H7 (cell line): Measurements from ENCODE around the gene EFNA3. TPM values are rescaled to one million over a fixed set of nuclear protein-coding genes. Genes with fewer than 3 reads are reported as not detected.

Experiments used
- DNase-seq: peaks from one replicate; pipeline ENCODE4 v3.0.0; 2012
- H3K27me3 ChIP-seq: 2 replicates; pipeline ENCODE4 v1.6.0; 2011; ENCODE audit warnings: mild to moderate bottlenecking, low read length; ENCODE audit not compliant: control insufficient read depth, insufficient read depth
- H3K36me3 ChIP-seq: replicated peaks from 2 replicates; pipeline ENCODE4 v1.5.1; 2011; ENCODE audit warnings: low read length; ENCODE audit not compliant: control insufficient read depth, insufficient read depth
- H3K4me3 ChIP-seq: 2 replicates; pipeline ENCODE4 v1.5.1; 2011; ENCODE audit warnings: low read depth, mild to moderate bottlenecking, control low read depth, low read length, moderate library complexity; ENCODE audit not compliant: insufficient read depth
- total RNA-seq: library from RNA; depleted of rRNA; stranded (reverse); fragments of >200 nt; shearing (Covaris generic); gene quantifications from 2 replicates; pipeline ENCODE4 v1.2.3, GENCODE V29; 2014

EFNA3 gene
- total RNA-seq, 1 experiment from 2014 or later, result 17.5 TPM

GRCh38 chr1:155082301-155083051 lies 3.8 kb downstream of the EFNA3 start:
- H3K36me3 ChIP-seq, result no peaks in the 10 kb centered on the region
- DNase-seq, result peak; percentile 78
- H3K4me3 ChIP-seq, result no peak overlapping the region
- H3K27me3 ChIP-seq, result peaks cover 68% of the 10 kb centered on the region

DNA sequence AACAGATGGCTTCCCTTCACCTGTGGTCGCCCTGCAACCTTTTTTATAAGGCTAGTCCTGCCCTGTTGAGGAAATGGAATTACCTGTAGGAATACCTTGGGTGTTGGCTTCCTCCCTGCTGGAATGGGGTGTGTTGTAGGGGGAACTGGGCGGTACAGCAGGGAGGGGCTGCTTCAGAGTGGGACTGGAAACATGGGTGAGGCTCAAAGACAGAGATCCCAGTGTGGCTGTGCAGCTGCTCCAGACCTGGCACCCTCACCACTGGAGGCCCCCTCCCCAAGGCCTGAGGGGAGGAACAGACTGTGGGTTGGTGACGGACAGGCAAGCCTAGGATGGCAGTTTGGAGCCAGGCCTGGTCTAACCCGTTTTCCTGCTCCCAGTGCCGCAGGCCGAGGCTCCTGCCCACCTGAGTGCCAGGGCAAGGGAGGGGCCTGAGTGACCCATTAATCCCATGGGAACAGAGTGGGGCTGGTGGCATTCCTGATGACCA lies 4.5 kb downstream of the EFNA3 start:
- no peak overlapping the region for H3K4me3 ChIP-seq
- no peaks in the 10 kb centered on the region for H3K36me3 ChIP-seq
- H3K27me3 ChIP-seq, result peaks cover 61% of the 10 kb centered on the region
- peak; percentile 32 for DNase-seq

GRCh38 chr1:155083865-155084721 lies 5.5 kb downstream of the EFNA3 start:
- H3K4me3 ChIP-seq, result peak overlapping the region; percentile 10; the same call in 1 of the 2 replicates
- H3K36me3 ChIP-seq, result no peaks in the 10 kb centered on the region
- H3K27me3 ChIP-seq, result peaks cover 53% of the 10 kb centered on the region
- DNase-seq, result peak; percentile 41

DNA sequence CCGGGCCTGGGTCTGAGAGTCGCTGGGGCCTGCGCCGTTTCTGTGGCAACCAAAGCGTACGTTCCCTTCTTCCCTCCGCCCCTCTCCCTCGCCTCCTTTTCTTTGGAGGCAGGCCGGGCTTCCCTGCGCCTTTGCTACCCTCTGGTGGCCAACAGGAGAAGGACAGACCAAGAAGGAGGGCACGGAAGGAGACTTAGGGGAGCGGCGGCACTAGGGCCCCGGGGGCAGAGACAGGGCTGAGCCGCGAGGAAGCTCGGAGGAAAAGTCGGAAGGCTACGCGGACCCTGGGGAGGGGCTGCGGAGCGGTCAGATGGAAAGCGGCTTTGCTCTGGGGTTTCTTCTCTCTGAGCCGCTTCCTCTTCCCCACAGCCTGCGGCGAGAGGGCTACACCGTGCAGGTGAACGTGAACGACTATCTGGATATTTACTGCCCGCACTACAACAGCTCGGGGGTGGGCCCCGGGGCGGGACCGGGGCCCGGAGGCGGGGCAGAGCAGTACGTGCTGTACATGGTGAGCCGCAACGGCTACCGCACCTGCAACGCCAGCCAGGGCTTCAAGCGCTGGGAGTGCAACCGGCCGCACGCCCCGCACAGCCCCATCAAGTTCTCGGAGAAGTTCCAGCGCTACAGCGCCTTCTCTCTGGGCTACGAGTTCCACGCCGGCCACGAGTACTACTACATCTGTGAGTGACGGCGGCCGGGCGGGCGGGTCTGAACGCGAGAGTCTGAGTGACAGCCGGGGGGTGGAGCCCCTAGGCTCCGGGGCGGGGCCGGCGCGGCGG lies 6.3 kb downstream of the EFNA3 start:
- no peaks in the 10 kb centered on the region for H3K36me3 ChIP-seq
- DNase-seq, result peak; percentile 98
- peaks cover 45% of the 10 kb centered on the region for H3K27me3 ChIP-seq
- H3K4me3 ChIP-seq, result peak overlapping the region; percentile 82

DNA sequence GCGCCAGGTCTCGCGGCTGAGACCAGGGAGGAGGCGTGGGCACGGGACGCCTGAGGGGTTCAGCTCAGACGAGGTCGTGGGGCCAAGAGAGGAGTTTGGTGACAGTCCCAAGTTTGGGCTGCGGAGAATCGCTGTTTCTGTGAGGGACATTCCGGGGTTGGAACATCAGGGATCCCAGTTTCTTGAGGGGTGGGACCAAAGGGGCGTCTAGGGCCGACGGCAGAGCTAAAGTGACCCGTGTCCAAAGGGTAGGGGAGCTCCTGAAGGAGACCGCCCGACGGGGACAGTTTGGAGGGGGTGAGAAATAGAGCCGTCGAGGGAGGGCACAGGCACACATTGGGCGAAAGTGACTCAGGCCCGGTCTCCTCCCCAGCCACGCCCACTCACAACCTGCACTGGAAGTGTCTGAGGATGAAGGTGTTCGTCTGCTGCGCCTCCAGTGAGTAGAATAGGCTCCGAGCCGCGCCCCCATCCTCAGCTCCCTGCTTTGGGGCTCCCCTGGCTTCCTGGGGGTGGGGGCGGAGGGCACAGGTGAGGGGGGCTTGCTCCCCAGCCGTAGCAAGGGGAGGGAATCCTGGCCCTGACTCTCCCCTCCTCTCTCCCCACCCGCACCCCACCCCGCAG lies 7.0 kb downstream of the EFNA3 start:
- peak; percentile 74 for DNase-seq
- Histone ChIP-seq H3K36me3 (no peaks in the 10 kb centered on the region), H3K4me3 (peak overlapping the region; percentile 82), H3K27me3 (peaks cover 38% of the 10 kb centered on the region)

DNA sequence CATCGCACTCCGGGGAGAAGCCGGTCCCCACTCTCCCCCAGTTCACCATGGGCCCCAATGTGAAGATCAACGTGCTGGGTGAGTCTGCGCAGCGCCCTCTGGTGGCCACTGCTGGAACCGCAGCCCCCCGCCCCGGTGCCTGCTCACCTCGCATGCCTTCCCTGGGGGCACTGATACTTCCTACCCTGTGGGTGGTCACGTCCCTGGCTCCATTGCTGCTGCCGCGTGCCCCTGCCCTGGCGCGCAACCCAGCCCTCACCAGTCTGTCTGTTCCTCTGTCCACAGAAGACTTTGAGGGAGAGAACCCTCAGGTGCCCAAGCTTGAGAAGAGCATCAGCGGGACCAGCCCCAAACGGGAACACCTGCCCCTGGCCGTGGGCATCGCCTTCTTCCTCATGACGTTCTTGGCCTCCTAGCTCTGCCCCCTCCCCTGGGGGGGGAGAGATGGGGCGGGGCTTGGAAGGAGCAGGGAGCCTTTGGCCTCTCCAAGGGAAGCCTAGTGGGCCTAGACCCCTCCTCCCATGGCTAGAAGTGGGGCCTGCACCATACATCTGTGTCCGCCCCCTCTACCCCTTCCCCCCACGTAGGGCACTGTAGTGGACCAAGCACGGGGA lies 7.6 kb downstream of the EFNA3 start:
- DNase-seq, result peak; percentile 95
- Histone ChIP-seq H3K27me3 (peaks cover 35% of the 10 kb centered on the region), H3K36me3 (no peaks in the 10 kb centered on the region), H3K4me3 (peak overlapping the region; percentile 82)

DNA sequence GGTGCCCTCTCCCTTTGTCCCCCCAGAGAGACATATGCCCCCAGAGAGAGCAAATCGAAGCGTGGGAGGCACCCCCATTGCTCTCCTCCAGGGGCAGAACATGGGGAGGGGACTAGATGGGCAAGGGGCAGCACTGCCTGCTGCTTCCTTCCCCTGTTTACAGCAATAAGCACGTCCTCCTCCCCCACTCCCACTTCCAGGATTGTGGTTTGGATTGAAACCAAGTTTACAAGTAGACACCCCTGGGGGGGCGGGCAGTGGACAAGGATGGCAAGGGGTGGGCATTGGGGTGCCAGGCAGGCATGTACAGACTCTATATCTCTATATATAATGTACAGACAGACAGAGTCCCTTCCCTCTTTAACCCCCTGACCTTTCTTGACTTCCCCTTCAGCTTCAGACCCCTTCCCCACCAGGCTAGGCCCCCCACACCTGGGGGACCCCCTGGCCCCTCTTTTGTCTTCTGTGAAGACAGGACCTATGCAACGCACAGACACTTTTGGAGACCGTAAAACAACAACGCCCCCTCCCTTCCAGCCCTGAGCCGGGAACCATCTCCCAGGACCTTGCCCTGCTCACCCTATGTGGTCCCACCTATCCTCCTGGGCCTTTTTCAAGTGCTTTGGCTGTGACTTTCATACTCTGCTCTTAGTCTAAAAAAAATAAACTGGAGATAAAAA lies 8.4 kb downstream of the EFNA3 start:
- Histone ChIP-seq H3K4me3 (no peak overlapping the region), H3K36me3 (no peaks in the 10 kb centered on the region), H3K27me3 (peaks cover 32% of the 10 kb centered on the region)
- peak; percentile 68 for DNase-seq

- peak; percentile 94 for DNase-seq
- Histone ChIP-seq H3K4me3 (no peak overlapping the region), H3K36me3 (no peaks in the 10 kb centered on the region), H3K27me3 (peaks cover 8% of the 10 kb centered on the region)
Measured at GRCh38 chr1:155091071-155092051, 12.7 kb downstream of the EFNA3 start.

- peaks cover 8% of the 10 kb centered on the region for H3K27me3 ChIP-seq
- H3K36me3 ChIP-seq, result no peaks in the 10 kb centered on the region
- DNase-seq, result no peak
- no peak overlapping the region for H3K4me3 ChIP-seq
Measured at GRCh38 chr1:155092131-155092530, 13.5 kb downstream of the EFNA3 start.

DNA sequence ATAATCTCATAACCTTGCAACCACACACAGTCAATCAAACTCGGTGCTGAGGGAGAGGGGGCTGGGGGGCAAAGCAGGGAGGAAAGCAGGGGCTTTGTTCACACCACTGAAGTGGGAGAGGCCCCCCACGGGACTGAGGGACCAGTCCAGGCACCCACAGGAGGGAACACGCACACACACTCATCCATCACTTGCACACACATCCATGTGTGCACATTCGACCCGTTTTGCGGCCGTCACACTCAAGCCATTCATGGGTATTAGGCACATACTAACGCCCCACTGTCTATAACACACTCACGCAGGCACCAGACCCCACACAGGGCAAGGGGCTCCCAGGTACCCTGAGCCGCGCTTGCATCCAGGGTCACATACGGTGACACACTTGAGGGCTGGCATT lies 14.0 kb downstream of the EFNA3 start:
- peaks cover 8% of the 10 kb centered on the region for H3K27me3 ChIP-seq
- DNase-seq, result no peak
- no peak overlapping the region for H3K4me3 ChIP-seq
- H3K36me3 ChIP-seq, result no peaks in the 10 kb centered on the region

GRCh38 chr1:155093911-155094621 lies 15.4 kb downstream of the EFNA3 start:
- peak; percentile 76 for DNase-seq
- H3K4me3 ChIP-seq, result no peak overlapping the region
- no peaks in the 10 kb centered on the region for H3K36me3 ChIP-seq
- H3K27me3 ChIP-seq, result peaks cover 8% of the 10 kb centered on the region

GRCh38 chr1:155094622-155094948 lies 15.9 kb downstream of the EFNA3 start:
- Histone ChIP-seq H3K36me3 (no peaks in the 10 kb centered on the region), H3K4me3 (no peak overlapping the region), H3K27me3 (peaks cover 8% of the 10 kb centered on the region)
- DNase-seq, result no peak
